HT-29 (cell line): ENCODE measurements around the gene PKD2L2. TPM values are rescaled to one million over a fixed set of nuclear protein-coding genes. Genes with fewer than 3 reads are reported as not detected.
"Not testable (repeated sequence)": the region's sequence is repeated elsewhere in the genome, so short reads cannot be mapped to it uniquely, and the experiment has no call there.

Experiments
- DNase-seq: peaks from one replicate; pipeline ENCODE4 v3.0.0-alpha.2; 2015; ENCODE audit warnings: low spot score
- total RNA-seq: library from RNA; depleted of rRNA; stranded (reverse); fragments of >200 nt; shearing (Covaris generic); gene quantifications from 2 replicates; pipeline ENCODE4 v1.2.3, GENCODE V29; 2014; rRNA removed

PKD2L2 gene
- total RNA-seq, 1 experiment from 2014 or later, result not detected

- no peak for DNase-seq
Measured at GRCh38 chr5:137954131-137954879, 65.0 kb downstream of the PKD2L2 start.

GRCh38 chr5:137957948-137958347 lies 68.7 kb downstream of the PKD2L2 start:
- DNase-seq, result no peak

GRCh38 chr5:137959488-137959887 lies 70.2 kb downstream of the PKD2L2 start:
- DNase-seq, result no peak

- no peak for DNase-seq
Measured at GRCh38 chr5:137960141-137960540, 70.9 kb downstream of the PKD2L2 start.

GRCh38 chr5:137960819-137961218 lies 71.6 kb downstream of the PKD2L2 start:
- no peak for DNase-seq

GRCh38 chr5:137970384-137970783 lies 81.1 kb downstream of the PKD2L2 start:
- not testable (repeated sequence) for DNase-seq

GRCh38 chr5:137975208-137975607 lies 86.0 kb downstream of the PKD2L2 start:
- no peak for DNase-seq

GRCh38 chr5:137989419-137989818 lies 100.2 kb downstream of the PKD2L2 start:
- no peak for DNase-seq

Other genes with a start within 250 kb of the PKD2L2 start
- gene KLHL3, start 153.4 kb upstream of the PKD2L2 start, total RNA-seq, result 3.5 and 4.5 TPM in 2 replicates
- 16.0 and 20.1 TPM in 2 replicates for gene HNRNPA0, start 135.1 kb upstream of the PKD2L2 start, total RNA-seq
- gene MYOT, start 21.6 kb upstream of the PKD2L2 start, total RNA-seq, result 0.10 TPM in 1 of 2 replicates, not detected in the other
- gene FAM13B, start 143.6 kb downstream of the PKD2L2 start, total RNA-seq, result 6.6 and 15.2 TPM in 2 replicates
- gene WNT8A, start 194.6 kb downstream of the PKD2L2 start, total RNA-seq, result not detected in 2 replicates
- not detected in 2 replicates for gene NME5, start 250.0 kb downstream of the PKD2L2 start, total RNA-seq